SK-N-SH (cell line): ENCODE results near the gene RRP8.

Source experiments
- EP300 ChIP-seq, 2 experiments: IDR thresholded peaks; 2 replicates each; pipeline versions ENCODE4 v1.4.0 to v1.6.1; 2012; ENCODE audit warnings: borderline replicate concordance in 1 of 2, low read depth in 1 of 2, low read length in 1 of 2
- EZH2phosphoT487 ChIP-seq: fragments of 200-600 bp; sonication (generic); IDR thresholded peaks from 2 replicates; pipeline ENCODE4 v1.6.1; 2017; ENCODE audit warnings: low read depth, mixed run types, mild to moderate bottlenecking, antibody characterized with exemption, moderate library complexity, borderline replicate concordance
- GABPA ChIP-seq: IDR thresholded peaks from 2 replicates; pipeline ENCODE4 v1.4.0; 2012; ENCODE audit warnings: low read depth, mild to moderate bottlenecking
- NFIC ChIP-seq: IDR thresholded peaks from 2 replicates; pipeline ENCODE4 v1.4.0; 2012; ENCODE audit warnings: borderline replicate concordance
- POLR2AphosphoS5 ChIP-seq: IDR thresholded peaks from 2 replicates; pipeline ENCODE4 v1.6.1; 2012; ENCODE audit warnings: low read depth, low read length
- RFX5 ChIP-seq: IDR thresholded peaks from 2 replicates; pipeline ENCODE4 v1.6.1; 2012; ENCODE audit warnings: mild to moderate bottlenecking, improper control_type of control experiment, low read length
- TF ChIP-seq, protein P1 (sequence below): IDR thresholded peaks from 2 replicates; pipeline ENCODE4 v1.4.0; 2012; ENCODE audit warnings: low read depth
- TF ChIP-seq, protein P2 (sequence below): fragments of 150-350 bp; IDR thresholded peaks from 2 replicates; pipeline ENCODE4 v1.6.1; 2017; ENCODE audit warnings: antibody characterized with exemption, low read length, low read depth, borderline replicate concordance
- TF ChIP-seq, protein P3 (sequence below): fragments of 200-600 bp; sonication (generic); IDR thresholded peaks from 2 replicates; pipeline ENCODE4 v1.6.1; 2017; ENCODE audit warnings: antibody characterized with exemption, mild to moderate bottlenecking, moderate library complexity

DNA sequence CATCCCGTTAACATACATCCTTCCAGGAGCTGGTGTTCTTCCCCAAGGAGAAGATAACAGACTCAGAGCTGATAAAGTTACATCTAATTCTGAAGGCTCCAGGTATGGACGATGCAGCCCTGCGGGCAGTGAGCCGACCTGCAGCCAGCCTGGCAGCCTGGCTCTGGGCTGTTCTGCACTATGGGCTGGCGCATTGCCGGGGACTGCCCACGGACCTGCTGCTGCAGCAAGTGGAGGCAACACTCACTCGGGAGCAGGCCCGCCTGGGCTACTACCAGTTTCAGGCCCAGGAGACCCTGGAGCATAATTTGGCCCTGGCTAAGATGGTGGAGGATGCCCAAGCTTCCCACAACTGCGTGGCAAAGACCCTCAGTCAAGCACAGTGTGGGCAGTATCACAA is 39.7 kb downstream of the RRP8 start:
- TF ChIP-seq, protein P1, sequence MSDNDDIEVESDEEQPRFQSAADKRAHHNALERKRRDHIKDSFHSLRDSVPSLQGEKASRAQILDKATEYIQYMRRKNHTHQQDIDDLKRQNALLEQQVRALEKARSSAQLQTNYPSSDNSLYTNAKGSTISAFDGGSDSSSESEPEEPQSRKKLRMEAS, result no peak
- TF ChIP-seq POLR2AphosphoS5 (no peak), EP300 (IDR thresholded peaks at IDR 0.05; ENCODE audit: borderline replicate concordance in 1 of 2, low read depth in 1 of 2, low read length in 1 of 2) (no peak), EZH2phosphoT487 (no peak), RFX5 (no peak), NFIC (no peak), GABPA (no peak)
- TF ChIP-seq, protein P2, sequence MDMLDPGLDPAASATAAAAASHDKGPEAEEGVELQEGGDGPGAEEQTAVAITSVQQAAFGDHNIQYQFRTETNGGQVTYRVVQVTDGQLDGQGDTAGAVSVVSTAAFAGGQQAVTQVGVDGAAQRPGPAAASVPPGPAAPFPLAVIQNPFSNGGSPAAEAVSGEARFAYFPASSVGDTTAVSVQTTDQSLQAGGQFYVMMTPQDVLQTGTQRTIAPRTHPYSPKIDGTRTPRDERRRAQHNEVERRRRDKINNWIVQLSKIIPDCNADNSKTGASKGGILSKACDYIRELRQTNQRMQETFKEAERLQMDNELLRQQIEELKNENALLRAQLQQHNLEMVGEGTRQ, result no peak
- TF ChIP-seq, protein P3, sequence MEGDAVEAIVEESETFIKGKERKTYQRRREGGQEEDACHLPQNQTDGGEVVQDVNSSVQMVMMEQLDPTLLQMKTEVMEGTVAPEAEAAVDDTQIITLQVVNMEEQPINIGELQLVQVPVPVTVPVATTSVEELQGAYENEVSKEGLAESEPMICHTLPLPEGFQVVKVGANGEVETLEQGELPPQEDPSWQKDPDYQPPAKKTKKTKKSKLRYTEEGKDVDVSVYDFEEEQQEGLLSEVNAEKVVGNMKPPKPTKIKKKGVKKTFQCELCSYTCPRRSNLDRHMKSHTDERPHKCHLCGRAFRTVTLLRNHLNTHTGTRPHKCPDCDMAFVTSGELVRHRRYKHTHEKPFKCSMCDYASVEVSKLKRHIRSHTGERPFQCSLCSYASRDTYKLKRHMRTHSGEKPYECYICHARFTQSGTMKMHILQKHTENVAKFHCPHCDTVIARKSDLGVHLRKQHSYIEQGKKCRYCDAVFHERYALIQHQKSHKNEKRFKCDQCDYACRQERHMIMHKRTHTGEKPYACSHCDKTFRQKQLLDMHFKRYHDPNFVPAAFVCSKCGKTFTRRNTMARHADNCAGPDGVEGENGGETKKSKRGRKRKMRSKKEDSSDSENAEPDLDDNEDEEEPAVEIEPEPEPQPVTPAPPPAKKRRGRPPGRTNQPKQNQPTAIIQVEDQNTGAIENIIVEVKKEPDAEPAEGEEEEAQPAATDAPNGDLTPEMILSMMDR, result no peak
